ENCODE measurements around the gene KSR1. TPM values are rescaled to one million over a fixed set of nuclear protein-coding genes. Genes with fewer than 3 reads are reported as not detected.

KSR1 gene
- total RNA-seq, 1 donor, result 15.5 TPM

- TF ChIP-seq, protein P1, sequence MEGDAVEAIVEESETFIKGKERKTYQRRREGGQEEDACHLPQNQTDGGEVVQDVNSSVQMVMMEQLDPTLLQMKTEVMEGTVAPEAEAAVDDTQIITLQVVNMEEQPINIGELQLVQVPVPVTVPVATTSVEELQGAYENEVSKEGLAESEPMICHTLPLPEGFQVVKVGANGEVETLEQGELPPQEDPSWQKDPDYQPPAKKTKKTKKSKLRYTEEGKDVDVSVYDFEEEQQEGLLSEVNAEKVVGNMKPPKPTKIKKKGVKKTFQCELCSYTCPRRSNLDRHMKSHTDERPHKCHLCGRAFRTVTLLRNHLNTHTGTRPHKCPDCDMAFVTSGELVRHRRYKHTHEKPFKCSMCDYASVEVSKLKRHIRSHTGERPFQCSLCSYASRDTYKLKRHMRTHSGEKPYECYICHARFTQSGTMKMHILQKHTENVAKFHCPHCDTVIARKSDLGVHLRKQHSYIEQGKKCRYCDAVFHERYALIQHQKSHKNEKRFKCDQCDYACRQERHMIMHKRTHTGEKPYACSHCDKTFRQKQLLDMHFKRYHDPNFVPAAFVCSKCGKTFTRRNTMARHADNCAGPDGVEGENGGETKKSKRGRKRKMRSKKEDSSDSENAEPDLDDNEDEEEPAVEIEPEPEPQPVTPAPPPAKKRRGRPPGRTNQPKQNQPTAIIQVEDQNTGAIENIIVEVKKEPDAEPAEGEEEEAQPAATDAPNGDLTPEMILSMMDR (IDR thresholded peaks at IDR 0.05; ENCODE audit: insufficient read depth, low read depth, low read length), result no peak
- no peak overlapping the region for H3K4me3 ChIP-seq (ENCODE audit: low read depth, low read length)
- DNase-seq (ENCODE audit: low read depth), result no peak
Measured at GRCh38 chr17:27414694-27415093, 41.6 kb upstream of the KSR1 start.

DNA sequence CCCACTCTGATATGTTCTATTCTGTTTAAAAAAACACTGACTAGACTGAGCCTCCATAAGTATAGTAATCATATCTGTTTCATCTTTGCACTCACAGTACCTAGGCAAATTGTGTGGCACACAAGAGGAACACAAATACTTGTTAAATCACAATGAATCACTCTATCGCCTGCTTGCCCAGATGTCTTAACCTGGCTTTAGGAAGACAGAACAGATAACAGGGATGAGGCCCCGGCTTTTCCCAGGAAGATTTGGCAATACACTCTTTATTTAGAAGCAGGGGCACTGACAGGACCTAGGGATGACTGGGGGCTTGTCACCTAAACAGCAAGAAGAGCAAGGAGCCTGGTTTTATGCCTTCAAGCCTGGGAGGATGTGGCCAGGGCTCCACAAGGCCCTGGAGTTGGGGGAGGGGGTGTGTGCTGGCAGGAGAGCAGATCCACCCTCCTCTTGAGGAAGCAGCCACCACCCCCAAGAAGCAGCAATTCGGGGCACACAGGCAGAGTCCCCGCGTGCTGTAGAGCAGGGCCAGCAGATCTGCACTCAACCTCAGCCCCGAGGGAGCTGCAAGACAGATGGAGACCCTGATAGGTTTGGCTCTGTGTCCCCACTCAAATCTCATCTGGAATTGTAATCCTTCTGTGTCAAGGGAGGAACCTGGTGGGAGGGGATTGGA lies 41.0 kb upstream of the KSR1 start:
- DNase-seq (ENCODE audit: low read depth), result peak; percentile 57
- TF ChIP-seq, protein P1 (IDR thresholded peaks at IDR 0.05; ENCODE audit: insufficient read depth, low read depth, low read length), result no peak
- H3K4me3 ChIP-seq (ENCODE audit: low read depth, low read length), result no peak overlapping the region

GRCh38 chr17:27417596-27418365 lies 38.5 kb upstream of the KSR1 start:
- TF ChIP-seq, protein P1 (IDR thresholded peaks at IDR 0.05; ENCODE audit: insufficient read depth, low read depth, low read length), result no peak
- DNase-seq (ENCODE audit: low read depth), result no peak

DNA sequence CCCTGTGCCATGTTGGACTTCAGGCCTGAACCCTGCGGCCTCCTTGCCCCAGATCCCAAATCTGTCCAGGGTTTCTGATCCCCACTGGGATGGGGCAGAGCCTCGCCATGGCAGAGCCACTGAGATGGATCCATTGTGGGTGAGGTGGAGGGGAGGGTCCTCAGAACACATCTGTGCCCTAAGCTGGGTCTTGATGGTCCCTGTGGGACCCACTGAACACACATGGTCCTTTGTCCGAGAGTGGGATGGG lies 38.0 kb upstream of the KSR1 start:
- H3K4me3 ChIP-seq (ENCODE audit: low read depth, low read length), result no peak overlapping the region
- no peak for DNase-seq (ENCODE audit: low read depth)
- TF ChIP-seq, protein P1 (IDR thresholded peaks at IDR 0.05; ENCODE audit: insufficient read depth, low read depth, low read length), result no peak

More at GRCh38 chr17:27417596-27418365, 38.5 kb upstream of the KSR1 start:
- no peak overlapping the region for H3K4me3 ChIP-seq (ENCODE audit: low read depth, low read length)

DNA sequence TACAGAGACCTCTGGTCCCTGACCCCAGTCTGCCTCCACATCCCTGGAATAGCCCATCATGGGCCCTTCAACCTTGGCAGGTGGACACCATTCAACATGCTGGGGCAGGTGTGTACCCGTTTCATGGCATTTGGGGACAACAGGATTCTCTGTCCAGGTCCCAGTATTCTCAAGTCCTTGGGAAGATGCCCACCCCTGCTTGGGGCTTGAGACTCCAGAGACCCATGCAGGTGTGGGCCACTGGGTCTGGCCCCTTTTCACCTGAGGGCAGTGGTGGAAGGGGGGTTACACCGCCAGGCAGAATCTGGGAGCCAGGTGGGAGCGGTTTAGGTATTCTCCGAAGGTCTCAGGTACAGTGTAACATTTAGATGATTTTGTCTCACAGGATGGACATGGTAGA lies 37.1 kb upstream of the KSR1 start:
- DNase-seq (ENCODE audit: low read depth), result no peak
- TF ChIP-seq, protein P1 (IDR thresholded peaks at IDR 0.05; ENCODE audit: insufficient read depth, low read depth, low read length), result no peak
- H3K4me3 ChIP-seq (ENCODE audit: low read depth, low read length), result no peak overlapping the region

GRCh38 chr17:27420211-27420950 lies 35.9 kb upstream of the KSR1 start:
- no peak for DNase-seq (ENCODE audit: low read depth)
- TF ChIP-seq, protein P1 (IDR thresholded peaks at IDR 0.05; ENCODE audit: insufficient read depth, low read depth, low read length), result no peak
- no peak overlapping the region for H3K4me3 ChIP-seq (ENCODE audit: low read depth, low read length)

Data from fibroblast of villous mesenchyme (primary cell).